ENCODE data around the gene EXOC4.
"Not testable (repeated sequence)": the region's sequence is repeated elsewhere in the genome, so short reads cannot be mapped to it uniquely, and the experiment has no call there.

The EXOC4 gene

DNA sequence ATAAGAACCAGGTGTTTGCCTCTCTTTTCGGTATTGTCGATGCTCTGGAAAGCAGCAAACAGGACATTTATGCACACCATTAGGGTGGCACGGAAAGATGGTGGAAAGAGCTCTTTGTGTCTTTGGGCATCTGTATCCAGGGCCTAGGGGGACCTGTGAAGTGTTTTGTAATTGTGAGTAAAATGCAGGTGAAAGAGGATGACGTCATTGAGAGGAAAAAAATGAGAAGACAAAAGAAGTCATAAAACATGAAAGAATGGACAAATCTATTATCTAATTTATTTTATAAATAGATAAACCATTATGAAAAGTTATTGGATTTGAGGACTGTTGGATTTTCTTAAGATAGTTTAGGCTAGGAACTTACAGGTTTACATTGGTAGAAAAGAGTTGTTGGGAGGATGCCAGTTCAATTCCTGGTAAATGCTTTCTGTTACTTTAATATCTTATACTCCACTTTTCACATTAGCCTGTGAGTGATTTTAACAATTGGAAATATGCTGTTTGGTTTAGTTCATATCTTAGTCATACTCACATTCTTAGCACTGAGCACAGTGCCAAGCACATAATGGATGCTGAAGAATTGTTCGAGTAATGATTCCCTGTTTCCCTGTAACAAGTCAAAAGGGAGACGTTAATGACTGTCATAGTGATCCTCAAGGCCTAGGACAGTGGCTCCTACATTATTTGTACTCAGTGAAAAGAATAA, 62.6 kb downstream of the EXOC4 start:
- no peak for TF ChIP-seq CTCF (conservative IDR thresholded peaks at IDR 0.05; ENCODE audit: low read depth)
- no peak for DNase-seq (ENCODE audit: low spot score)
- POLR2A ChIA-PET (ENCODE audit: low non-redundant PET) = no interaction called here
- H3K27ac ChIP-seq = no peak overlapping the region
- CTCF ChIA-PET = no interaction called here

GRCh38 chr7:133319842-133320241, 67.0 kb downstream of the EXOC4 start:
- POLR2A ChIA-PET (ENCODE audit: low non-redundant PET) = no interaction called here
- DNase-seq (ENCODE audit: low spot score) = no peak
- no peak for TF ChIP-seq CTCF (conservative IDR thresholded peaks at IDR 0.05; ENCODE audit: low read depth)
- H3K27ac ChIP-seq = no peak overlapping the region
- CTCF ChIA-PET = no interaction called here

DNA sequence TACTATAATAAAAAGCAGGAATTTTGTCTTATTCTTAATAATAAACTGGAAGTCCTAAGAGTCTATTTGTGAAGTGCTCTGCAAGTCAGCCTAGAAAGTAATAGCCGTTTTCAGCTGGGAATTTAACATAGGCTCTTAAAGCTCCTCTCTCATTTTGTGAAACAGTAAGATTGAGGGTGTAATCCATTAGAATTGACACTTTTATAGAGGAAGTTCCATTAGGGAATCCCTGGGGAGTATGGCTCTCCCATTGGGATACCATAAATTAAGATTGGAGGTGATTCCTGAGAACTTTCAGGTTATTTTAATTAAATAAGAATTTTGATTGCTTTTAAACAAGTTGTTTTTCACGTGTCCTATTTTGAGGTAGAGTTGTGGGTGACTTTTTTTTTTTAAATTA, 68.0 kb downstream of the EXOC4 start:
- ChIA-PET POLR2A (ENCODE audit: low non-redundant PET) (no interaction called here), CTCF (no interaction called here)
- H3K27ac ChIP-seq = no peak overlapping the region
- no peak for TF ChIP-seq CTCF (conservative IDR thresholded peaks at IDR 0.05; ENCODE audit: low read depth)
- no peak for DNase-seq (ENCODE audit: low spot score)

GRCh38 chr7:133321366-133321765, 68.5 kb downstream of the EXOC4 start:
- H3K27ac ChIP-seq; CTCF ChIA-PET; POLR2A ChIA-PET (ENCODE audit: low non-redundant PET); DNase-seq (ENCODE audit: low spot score): not testable (repeated sequence)

GRCh38 chr7:133326745-133327144, 73.9 kb downstream of the EXOC4 start:
- DNase-seq (ENCODE audit: low spot score); POLR2A ChIA-PET (ENCODE audit: low non-redundant PET); H3K27ac ChIP-seq; CTCF ChIA-PET: not testable (repeated sequence)

DNA sequence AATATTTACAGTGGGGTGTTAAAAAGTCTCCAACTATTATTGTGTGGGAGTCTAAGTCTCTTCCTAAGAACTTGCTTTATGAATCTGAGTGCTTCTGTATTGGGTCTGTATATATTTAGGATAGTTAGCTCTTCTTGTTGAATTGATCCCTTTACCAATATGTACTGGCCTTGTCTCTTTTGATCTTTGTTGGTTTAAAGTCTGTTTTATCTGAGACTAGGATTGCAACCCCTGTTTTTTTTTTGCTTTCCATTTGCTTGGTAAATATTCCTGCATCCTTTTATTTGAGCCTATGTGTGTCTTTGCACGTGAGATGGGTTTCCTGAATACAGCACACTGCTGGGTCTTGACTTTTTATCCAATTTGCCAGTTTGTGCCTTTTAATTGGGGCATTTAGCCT, 75.1 kb downstream of the EXOC4 start:
- POLR2A ChIA-PET (ENCODE audit: low non-redundant PET); DNase-seq (ENCODE audit: low spot score); H3K27ac ChIP-seq; CTCF ChIA-PET: not testable (repeated sequence)

GRCh38 chr7:133330085-133330484, 77.2 kb downstream of the EXOC4 start:
- CTCF ChIA-PET = no interaction called here

DNA sequence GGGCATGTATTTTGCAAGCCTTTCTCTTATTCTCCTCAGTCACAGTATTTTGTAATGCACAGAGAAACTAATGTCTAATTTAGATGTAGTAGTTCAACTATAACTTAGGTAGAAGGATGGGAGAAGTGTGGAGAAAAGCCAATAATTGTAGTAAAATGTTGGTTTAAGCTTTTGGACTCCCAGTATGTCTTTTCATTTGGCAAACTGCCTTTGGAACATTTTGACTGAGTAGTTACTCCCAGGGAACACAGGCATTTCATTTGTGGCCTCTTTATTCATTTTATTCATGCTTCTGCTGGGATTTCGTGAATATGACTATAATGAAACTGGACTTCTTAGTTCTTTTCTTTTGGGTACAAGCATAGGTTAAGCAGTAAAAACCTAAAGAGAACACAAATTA, 79.0 kb downstream of the EXOC4 start:
- POLR2A ChIA-PET (ENCODE audit: low non-redundant PET) = no interaction called here
- no peak for TF ChIP-seq CTCF (conservative IDR thresholded peaks at IDR 0.05; ENCODE audit: low read depth)
- DNase-seq (ENCODE audit: low spot score) = no peak
- CTCF ChIA-PET = no interaction called here
- no peak overlapping the region for H3K27ac ChIP-seq

More at GRCh38 chr7:133330085-133330484, 77.2 kb downstream of the EXOC4 start:
- TF ChIP-seq CTCF (conservative IDR thresholded peaks at IDR 0.05; ENCODE audit: low read depth) = no peak
- no peak overlapping the region for H3K27ac ChIP-seq
- DNase-seq (ENCODE audit: low spot score) = no peak
- POLR2A ChIA-PET (ENCODE audit: low non-redundant PET) = no interaction called here

All from RWPE1 (cell line).